ENCODE results near the gene GRIP2. TPM values are rescaled to one million over a fixed set of nuclear protein-coding genes. Genes with fewer than 3 reads are reported as not detected.
A peak's percentile ranks its signal among the peaks of the same experiment; 100 is the strongest.

The GRIP2 gene
- total RNA-seq, 1 experiment from 2014 or later, result 0.27 TPM

DNA sequence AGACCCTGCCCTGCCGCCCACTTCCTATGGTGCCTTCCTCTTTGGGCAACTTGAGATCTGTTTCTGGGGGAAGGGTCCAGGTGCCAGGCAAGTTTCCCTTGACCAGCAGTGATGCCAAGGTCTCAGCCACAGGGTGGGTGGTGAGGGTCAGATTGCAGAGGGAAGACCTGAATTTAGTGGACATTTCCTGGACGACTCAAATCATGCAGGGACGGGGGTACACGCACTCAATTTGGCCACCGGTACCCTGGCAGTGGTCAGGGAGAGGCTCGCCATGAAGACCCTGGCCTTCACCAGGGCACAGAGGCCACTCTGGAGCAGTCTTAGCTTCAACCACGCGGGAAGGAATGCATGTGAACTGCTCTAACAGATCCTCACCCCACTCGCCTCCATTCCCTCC lies 1.5 kb upstream of the GRIP2 start:
- no peak for DNase-seq (ENCODE audit: extremely low read depth, low read depth)

DNA sequence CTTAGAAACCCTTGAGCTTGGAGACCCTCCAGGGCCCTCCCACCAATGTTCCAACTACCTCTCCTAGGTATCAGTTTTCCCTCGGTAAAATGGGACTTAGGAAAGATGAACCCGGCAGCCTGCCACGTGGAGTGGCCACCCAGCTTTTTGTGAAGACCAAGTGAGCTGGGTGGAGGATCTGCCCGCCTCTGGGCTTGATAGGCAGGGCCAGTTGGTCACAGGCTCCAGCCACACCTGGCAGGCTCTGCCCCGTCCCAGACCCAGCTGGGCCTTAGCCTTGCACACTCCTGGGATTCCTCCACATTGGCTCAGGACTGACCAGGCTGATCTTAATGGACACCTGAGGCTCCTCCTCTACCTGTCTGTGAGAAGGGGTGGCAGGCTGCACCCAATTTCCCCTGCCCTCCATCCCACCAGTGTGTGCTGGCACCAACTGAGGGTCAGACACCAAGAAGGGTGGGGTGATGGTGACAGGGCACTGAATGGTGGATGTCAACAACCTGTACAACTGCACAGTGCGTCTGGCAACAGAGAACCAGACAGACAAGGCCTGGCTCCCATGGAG lies 761 bp upstream of the GRIP2 start:
- no peak for DNase-seq (ENCODE audit: extremely low read depth, low read depth)

DNA sequence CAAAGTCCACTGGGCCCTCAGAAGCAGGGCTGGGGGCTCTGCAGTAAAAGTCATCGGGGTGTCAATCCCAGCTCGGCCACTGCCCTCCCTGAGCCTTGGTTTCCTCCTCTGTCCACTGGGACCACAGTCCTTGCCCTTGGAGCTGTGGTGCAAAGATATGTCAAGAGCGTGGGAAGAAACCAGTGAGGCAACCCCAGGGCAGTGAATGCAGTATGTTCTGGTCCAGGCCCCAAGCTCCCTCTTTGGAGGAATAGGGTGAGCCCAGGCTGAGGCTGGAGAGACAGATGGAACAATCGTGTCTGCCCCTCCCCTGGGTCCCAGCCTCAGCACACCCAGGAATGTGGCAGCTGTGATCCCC lies 779 bp downstream of the GRIP2 start:
- DNase-seq (ENCODE audit: extremely low read depth, low read depth), result no peak

DNA sequence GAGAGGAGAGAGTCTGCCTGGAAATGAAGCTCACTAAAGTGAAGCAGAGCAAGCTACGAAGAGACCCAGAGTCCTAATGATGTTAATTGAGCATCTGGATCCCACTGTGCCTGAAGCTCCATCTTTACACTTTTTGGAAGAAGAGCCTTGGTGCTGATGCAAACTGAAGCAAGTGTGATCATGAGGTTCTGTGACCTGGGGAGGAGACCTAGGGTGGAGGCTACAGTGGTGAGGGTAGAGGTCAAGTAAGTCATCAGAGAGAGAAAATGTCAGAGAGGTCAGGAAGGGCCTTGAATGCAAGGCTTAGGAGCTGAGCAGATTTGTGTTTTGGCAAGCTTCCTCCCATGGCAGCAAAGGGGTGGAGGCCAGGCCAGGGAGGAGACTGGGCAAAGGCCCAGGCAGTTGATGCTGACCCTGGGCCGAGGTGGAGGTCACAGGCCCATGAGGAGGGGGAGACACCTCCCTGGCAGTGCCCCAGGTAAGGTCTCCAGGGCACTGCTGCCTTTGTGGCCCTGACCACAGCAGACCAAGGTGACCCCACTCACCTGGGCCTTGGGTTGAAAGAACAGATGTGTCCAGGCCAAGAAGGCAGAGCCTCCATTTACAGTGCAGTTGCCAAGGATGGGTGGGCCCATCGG lies 1.6 kb downstream of the GRIP2 start:
- no peak for DNase-seq (ENCODE audit: extremely low read depth, low read depth)

DNA sequence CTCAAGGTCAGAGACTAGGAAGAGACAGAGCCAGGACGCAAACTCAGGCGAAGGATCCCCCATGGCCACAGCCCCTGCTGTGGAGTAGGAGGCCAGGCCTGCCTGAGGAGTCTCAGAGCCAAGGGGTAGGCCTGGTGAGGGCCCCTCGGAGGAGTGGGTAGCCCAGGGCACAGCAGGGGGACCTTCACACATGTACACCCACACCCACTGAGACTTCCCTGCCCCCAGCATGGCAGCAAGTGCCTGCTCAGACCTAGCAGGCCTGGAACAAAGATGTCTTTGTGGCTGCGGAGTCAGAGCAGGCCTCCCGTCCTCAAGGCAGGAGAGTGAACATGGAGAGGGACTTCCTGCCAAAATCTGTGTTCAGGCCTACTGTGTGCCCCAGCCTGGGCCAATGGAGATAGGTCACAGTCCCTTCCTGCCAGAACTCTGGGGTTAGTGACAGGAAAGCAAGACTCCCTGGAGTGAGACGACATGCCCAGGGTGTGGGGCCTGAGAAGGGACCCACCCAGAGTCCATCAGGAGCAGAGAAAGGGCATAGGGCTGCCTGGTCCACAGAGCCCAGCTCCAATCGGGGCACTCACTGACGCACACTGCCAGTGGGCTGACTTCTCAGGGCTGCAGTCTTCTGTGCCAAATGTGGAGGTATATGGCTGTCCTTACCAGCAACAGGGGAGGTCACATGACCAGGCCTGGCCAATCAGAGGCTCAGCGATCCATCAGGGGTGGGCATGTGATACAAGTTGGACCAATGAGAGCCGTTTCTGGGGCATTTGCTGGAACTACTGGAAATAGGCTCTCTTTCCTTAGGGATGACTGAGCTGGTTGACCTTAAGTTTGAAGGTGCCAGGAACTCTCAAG lies 2.3 kb downstream of the GRIP2 start:
- DNase-seq (ENCODE audit: extremely low read depth, low read depth), result no peak

DNA sequence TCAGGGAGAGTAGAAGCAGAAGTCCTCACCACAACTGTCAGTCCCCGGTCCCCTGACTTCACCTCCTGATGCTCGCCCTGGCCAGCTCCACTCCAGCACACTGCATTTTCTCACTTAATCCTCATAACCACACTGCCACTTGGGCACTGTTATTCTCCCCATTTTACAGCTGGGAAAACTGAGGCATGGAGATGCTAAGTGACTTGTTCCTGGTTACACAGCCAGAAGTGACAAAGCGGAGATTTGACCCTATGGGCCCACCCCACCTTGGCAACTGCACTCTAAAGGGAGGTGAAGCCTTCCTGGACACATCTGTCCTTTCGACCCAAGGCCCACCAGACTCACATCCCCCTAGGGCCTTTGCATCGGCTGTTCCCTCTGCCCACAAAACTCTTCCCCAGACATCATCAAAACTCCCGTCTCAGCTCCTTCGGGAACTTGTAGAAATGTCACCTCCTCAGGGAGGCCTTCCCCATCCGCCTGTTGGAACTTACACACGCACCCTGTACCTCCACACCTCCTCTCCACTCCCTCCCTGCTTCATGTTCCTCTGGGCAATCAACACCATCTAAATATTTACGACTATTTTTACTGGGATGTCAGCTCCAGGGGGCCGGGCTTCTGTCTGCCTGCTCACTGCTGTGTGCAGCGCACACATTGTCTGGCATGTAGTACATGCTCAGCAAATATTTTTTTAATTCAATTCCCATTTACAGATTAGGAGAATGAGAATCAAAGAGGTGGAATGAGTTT lies 3.1 kb downstream of the GRIP2 start:
- no peak for DNase-seq (ENCODE audit: extremely low read depth, low read depth)

DNA sequence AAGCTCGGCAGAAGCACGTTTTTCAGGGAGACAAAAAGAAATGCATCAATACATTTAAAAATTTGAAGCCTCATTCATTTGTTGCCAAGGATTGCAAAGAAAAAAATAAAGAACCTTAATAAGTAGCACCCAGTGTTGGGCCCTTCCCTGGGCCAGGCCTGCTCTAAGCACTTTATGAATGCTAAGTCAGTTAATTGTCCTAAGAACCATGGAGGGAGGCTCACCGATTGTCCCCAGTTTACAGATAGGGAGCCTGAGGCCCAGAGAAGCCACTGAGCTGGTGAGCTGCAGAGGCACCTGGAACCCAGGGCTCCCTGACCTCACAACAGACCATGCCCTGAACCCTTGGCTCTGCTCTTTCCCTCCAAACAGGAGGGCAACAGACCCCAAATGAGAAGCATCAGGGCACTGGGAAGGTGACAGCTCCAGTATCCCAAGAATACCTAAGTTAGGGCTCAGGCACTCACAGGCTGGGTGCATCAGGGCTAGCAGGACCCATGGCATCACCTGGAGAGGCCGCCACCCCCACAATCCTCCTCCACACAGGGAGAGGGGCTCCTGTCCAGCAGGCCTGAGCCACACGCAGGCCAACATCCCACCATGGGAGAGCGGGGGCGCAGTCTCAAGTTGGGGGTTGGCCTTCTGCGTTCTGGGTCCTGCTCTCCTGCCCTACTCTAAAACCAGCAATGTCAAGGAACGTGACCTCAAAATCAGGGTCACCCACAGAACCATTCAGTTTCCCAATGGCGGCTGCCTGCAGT lies 3.9 kb downstream of the GRIP2 start:
- DNase-seq (ENCODE audit: extremely low read depth, low read depth), result no peak

DNA sequence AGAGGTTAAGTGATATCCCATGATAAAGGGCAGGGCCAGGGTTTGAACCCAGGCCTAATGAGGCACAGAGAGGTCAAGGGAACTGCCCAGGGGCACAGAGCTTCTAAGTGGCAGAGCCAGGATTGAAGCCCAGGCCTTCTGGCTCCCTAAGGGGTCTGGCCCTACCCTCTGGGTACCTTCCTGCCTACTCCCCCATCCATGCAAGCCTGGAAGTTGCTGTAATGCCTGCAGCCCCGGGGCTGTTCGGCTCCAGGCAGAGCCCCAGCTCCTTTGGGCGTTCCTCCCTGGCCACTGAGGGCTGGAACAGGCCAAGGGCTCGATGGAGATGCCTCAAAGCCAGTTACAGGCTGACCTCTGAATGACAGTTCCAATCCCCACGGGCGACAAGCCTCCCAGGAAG lies 4.5 kb downstream of the GRIP2 start:
- DNase-seq (ENCODE audit: extremely low read depth, low read depth), result no peak

DNA sequence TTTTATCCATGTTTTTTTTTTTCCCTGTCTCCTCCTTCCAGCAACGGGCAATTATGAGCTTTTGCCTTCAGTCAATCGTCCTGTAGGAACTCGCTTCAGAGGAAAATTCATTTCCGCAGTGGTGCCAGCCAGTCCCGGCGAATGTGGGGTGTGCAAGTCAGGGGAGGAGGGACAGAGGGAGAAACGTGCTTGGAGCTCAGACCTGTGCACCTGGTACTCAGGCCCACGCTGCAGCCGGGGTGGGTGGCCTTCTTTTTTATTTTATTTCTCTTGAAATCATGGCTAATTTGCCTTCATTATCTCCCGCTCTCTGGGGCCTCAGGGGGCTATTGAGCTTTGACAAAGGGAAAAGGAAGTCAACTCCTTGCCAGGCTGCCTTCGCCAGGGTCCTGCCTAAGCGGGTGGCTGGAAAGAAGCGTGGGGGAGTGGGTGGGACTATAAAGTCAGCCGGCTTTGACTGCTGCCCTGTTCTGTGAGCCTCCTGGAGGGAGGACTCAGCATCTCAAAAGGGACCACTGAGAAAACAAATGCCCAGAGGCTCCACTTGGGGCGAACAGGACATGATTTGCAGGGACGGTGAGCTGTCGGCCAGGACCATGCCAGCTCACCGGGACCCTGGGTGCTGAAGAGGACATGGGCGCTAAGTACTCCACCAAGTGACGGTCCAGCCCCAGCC lies 5.5 kb downstream of the GRIP2 start:
- DNase-seq (ENCODE audit: extremely low read depth, low read depth), result no peak

DNA sequence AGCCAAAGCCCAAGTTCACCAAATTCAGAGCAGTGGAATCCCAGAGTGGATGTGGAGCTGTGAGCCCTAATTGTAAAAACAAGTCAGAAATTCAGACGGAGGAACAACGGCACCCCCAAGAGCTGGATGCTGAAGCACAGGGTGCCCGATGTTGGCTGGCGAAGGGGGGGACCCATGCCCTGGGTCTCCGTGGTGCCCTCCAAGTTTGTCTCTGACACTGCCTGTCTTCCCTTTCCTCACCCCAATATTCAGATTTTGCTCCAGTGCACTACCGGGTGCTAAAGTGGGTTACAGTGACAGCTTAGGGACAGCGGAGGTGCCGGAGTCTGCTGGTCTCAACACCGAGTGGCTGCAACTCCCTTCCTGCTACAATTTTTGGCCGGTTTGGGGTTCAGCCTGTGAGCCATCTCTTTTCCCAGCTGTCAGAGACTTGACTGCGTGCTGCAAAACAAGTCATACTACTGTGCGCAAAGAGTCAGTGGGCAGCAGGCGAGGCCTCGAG lies 6.6 kb downstream of the GRIP2 start:
- DNase-seq (ENCODE audit: extremely low read depth, low read depth), result no peak

DNA sequence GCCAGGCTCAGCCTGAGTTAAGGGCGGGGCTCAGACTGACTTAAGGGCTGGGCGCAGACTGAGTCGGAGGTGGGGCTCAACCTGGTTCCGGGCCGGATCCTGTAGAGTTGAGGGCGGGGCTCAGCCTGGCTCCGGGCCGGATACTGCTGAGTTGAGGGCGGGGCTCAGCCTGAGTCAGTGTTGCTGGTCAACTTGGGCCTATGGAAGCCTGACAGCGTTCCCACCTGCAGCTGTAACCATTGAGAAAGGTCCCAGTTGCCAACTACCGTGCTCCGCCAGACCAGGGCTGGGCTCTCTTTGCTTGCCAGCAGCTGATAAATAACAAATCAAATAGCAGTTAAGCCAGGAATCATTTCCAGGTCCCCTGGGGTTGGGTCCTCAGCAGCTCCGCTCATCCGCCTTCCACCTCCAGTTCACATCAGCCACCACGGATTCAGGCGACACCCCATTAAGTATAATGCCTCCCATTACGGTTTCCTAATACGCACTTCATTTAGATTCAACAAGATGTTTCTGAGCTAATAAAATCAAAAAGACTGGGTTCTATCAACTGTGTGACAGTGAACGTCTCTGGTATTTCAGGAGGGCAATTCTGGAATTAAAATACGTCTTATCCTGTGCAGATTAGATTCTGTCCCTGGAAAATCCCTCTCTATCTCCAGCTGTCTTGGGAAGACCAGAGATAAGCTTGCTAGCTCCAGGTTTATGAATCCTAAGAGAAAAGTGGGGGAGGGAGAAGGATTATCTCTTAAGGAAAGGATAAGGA lies 7.3 kb downstream of the GRIP2 start:
- DNase-seq (ENCODE audit: extremely low read depth, low read depth), result peak; percentile 37

DNA sequence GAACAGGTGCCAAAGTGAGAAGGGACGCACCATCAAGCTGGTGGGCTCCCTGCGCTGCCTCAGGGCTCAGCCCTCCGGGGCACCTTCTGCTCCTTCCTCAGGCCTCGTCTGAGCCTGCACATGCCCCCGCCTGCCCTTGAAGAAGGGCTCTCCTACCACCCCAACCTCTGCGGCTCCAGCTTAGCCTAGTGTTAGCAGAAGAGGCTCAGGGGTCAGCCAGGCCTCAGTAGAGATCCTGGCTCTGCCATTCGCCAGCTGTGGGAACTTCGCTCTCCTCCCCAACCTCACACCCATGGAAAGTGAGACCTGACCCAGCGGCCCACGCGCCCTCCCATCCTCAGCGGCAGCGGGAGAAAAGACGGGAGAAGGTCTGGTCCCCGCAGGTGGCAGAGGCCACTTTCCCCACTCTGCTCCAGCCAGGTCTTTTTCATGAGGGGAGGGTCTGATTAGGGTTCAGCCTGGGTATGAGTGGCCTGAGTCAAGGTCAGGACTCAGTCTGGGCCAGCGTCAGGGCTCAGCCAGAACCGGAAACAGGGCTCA lies 8.2 kb downstream of the GRIP2 start:
- DNase-seq (ENCODE audit: extremely low read depth, low read depth), result no peak

DNA sequence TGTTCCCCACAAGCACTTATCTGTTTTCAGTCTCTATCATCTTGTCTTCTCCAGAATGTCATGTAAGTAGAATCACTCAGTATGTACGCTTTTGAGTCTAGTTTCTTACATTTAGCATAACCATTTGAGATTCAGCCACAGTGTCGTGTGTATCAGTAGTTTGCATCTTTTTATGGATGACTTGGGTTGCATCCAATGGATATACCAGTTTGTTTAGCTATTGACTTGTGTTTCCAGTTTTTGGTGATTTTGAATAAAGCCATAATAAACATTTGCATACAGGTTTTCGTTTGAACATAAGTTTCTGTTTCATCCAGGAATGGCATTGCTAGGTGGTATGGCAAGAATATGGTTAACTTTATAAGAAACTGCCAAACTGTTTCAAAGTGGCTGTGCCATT lies 12.1 kb downstream of the GRIP2 start:
- DNase-seq (ENCODE audit: extremely low read depth, low read depth), result no peak

DNA sequence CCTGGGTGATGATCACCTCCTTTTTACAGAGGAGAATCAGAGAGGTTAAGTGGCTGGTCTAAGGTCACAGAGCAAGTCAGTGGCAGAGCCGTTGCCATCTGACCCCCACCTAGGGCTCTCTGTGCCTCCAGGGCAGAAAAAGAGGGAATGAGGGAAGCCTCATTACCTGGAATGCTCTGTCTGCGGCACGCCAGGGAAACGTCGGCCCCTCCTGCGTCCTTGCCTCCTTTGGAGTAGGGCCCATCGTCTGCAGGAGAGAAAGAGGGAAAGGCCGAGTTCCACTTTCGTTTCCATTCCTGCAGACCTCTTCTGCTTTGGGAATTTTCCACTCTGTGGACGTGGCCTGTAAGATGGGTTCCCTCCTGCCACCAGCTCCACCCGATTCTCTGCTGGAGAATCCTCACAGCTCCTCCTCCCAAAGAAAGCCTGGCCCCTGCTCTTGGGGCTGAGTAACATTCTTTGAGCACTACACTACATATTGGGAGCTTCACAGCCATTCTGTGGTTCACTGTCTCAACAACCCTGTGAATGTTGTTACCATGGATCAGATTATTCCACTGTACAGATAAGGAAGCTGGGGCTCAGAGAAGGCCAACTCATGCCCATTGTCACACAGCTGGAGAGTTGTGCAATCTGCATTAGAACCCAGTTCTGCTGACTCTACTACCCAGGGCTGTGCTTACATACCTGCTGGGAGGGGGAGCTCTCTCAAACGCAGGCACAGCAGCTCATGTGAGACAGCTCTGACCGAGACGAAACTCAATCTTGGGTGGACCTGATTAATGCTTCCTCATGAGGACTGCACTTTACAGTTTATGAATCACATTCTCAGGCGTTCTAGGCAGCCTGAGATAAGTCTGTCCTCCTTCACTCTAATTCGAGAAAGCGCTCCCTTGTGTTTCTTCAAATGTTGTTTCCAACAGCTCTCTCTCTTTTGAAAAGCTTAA lies 14.2 kb downstream of the GRIP2 start:
- DNase-seq (ENCODE audit: extremely low read depth, low read depth), result no peak

DNA sequence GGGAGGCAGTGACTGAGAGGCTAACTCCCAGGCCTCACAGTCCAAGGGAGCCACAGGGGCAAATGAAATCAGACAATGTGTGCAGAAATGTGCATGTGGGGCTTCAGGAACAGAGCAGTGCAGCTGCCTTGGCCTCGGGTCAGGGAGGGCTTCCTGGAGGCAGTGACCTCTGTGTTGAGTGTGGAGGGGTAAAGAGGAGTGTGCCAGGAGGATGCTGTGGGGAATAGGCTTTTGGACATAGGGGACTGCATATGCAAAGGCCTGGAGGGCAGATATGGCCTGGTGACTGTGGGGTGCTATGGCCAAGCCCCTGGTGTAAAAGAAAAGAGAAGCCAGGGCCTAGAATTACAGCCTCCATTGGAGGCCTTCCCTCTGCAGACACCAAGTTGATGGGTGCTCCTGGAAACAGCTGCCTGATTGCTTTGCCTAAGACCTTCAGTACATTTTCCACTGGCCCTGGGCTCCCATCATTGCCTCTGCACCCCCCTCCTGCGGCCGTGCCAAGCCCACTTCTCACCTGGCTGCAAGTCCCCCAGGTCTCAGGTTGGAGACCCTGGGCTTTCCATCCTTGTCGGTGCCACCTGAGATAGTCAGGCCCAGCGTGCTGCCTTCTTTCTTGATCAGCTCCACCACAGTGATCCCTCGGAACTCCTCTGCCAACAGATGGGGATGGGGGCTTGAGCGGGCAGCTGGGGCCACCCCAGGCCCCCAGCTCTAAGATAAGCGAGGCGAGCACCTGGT lies 15.1 kb downstream of the GRIP2 start:
- no peak for DNase-seq (ENCODE audit: extremely low read depth, low read depth)

DNA sequence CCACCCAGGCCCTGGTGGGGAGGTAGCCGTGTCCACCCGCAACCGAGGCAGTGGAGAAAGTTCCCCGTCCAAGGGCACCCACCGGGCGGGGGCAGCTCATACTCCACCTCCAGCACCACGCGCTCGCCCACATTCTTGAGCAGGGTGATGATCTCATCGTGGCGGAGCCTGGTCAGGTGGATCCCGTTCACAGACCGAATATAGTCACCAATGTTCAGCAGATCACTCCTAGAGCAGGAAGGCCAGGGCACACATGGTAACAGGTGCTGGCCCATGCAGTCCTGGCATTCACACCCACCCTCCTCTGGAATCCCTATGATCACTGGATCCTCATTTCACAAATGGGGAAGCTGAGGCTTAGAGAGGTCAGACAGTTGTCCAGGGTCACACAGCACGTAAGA lies 15.8 kb downstream of the GRIP2 start:
- DNase-seq (ENCODE audit: extremely low read depth, low read depth), result no peak

DNA sequence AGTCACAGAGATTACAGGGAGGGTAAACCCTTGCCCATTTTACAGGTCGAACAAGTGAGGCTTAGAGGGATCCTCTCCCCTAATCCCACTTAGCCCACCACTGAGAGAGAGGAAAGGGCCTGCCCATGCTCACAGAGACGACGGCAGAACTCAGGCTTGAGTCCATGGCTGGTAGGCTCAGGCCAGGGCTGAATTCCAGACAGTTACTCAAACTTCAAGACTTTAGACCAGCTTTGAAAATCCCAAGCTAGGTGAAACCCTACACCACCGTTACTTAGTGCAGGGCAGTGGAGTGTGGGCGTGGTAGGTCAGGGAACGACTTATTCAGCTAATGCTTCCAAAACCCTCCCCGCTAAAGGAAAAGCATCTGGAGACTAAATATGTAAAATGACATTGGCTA lies 16.4 kb downstream of the GRIP2 start:
- DNase-seq (ENCODE audit: extremely low read depth, low read depth), result no peak
